Measurements from ENCODE around the gene ZNF443. TPM values are rescaled to one million over a fixed set of nuclear protein-coding genes. Genes with fewer than 3 reads are reported as not detected.
"Not testable (repeated sequence)": the region's sequence is repeated elsewhere in the genome, so short reads cannot be mapped to it uniquely, and the experiment has no call there.

Gene ZNF443
- total RNA-seq, 1 experiment from 2014 or later, result 5.2 TPM

- CTCF ChIA-PET, result no interaction called here
- Histone ChIP-seq H3K9me3 (ENCODE audit: low read depth, low read length, poor library complexity, severe bottlenecking) (peaks cover 6% of the 10 kb centered on the region), H3K4me1 (ENCODE audit: insufficient read depth, low read length, poor library complexity, severe bottlenecking) (no peaks in the 10 kb centered on the region), H3K4me3 (ENCODE audit: low read depth, low read length, poor library complexity, severe bottlenecking) (no peak overlapping the region), H3K27ac (ENCODE audit: low read depth, low read length, poor library complexity, severe bottlenecking) (no peak overlapping the region), H3K36me3 (ENCODE audit: insufficient read depth, low read length, poor library complexity, severe bottlenecking) (no peaks in the 10 kb centered on the region), H3K27me3 (replicated peaks; ENCODE audit: insufficient read depth, low read depth, low read length, poor library complexity) (no peaks in the 10 kb centered on the region)
- TF ChIP-seq, protein P1, sequence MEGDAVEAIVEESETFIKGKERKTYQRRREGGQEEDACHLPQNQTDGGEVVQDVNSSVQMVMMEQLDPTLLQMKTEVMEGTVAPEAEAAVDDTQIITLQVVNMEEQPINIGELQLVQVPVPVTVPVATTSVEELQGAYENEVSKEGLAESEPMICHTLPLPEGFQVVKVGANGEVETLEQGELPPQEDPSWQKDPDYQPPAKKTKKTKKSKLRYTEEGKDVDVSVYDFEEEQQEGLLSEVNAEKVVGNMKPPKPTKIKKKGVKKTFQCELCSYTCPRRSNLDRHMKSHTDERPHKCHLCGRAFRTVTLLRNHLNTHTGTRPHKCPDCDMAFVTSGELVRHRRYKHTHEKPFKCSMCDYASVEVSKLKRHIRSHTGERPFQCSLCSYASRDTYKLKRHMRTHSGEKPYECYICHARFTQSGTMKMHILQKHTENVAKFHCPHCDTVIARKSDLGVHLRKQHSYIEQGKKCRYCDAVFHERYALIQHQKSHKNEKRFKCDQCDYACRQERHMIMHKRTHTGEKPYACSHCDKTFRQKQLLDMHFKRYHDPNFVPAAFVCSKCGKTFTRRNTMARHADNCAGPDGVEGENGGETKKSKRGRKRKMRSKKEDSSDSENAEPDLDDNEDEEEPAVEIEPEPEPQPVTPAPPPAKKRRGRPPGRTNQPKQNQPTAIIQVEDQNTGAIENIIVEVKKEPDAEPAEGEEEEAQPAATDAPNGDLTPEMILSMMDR (conservative IDR thresholded peaks at IDR 0.05; ENCODE audit: low read depth, low read length), result no peak
- TF ChIP-seq EZH2 (IDR thresholded peaks at IDR 0.05; ENCODE audit: borderline replicate concordance, low read depth, low read length, poor library complexity, severe bottlenecking), result no peak
- POLR2A ChIA-PET (ENCODE audit: low non-redundant PET), result no interaction called here
- intact Hi-C loops (cut with micrococcal nuclease; ENCODE audit: unreplicated experiment), result no loop called here
- DNase-seq (ENCODE audit: low spot score), result no peak
- BruUV-seq (replicated peaks), result no TSS peak
These were observed 15.5 kb downstream of the ZNF443 start for GRCh38 chr19:12425236-12425887.

- H3K27me3 ChIP-seq (replicated peaks; ENCODE audit: insufficient read depth, low read depth, low read length, poor library complexity); H3K9me3 ChIP-seq (ENCODE audit: low read depth, low read length, poor library complexity, severe bottlenecking); H3K27ac ChIP-seq (ENCODE audit: low read depth, low read length, poor library complexity, severe bottlenecking); CTCF ChIA-PET; BruUV-seq (replicated peaks); H3K4me1 ChIP-seq (ENCODE audit: insufficient read depth, low read length, poor library complexity, severe bottlenecking); POLR2A ChIA-PET (ENCODE audit: low non-redundant PET); H3K36me3 ChIP-seq (ENCODE audit: insufficient read depth, low read length, poor library complexity, severe bottlenecking); H3K4me3 ChIP-seq (ENCODE audit: low read depth, low read length, poor library complexity, severe bottlenecking); DNase-seq (ENCODE audit: low spot score); intact Hi-C loops (cut with micrococcal nuclease; ENCODE audit: unreplicated experiment): not testable (repeated sequence)
These were observed 23.5 kb downstream of the ZNF443 start for GRCh38 chr19:12417273-12417672.

DNA sequence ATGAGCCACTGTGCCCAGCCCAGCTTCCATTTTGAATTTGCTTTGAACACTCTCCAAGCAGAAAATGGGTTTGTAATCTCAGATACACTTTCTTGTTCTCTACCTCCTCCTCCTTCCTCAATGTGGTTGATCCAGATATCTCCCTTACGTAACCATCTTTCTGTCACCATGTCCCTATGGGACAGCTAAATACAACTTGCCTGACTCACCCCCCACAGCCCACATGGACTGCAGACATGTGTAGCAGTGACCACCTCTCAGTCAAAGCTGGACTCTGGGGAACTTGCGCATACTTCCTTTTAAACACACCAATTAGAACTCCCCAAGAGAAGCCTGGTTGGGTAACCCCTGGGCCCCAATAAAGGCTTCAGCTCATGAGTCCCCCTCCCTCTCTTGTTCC, 28.9 kb downstream of the ZNF443 start:
- Histone ChIP-seq H3K9me3 (ENCODE audit: low read depth, low read length, poor library complexity, severe bottlenecking) (no peaks in the 10 kb centered on the region), H3K27ac (ENCODE audit: low read depth, low read length, poor library complexity, severe bottlenecking) (no peak overlapping the region), H3K27me3 (replicated peaks; ENCODE audit: insufficient read depth, low read depth, low read length, poor library complexity) (no peaks in the 10 kb centered on the region), H3K4me3 (ENCODE audit: low read depth, low read length, poor library complexity, severe bottlenecking) (no peak overlapping the region), H3K36me3 (ENCODE audit: insufficient read depth, low read length, poor library complexity, severe bottlenecking) (no peaks in the 10 kb centered on the region), H3K4me1 (ENCODE audit: insufficient read depth, low read length, poor library complexity, severe bottlenecking) (no peaks in the 10 kb centered on the region)
- ChIA-PET CTCF (no interaction called here), POLR2A (ENCODE audit: low non-redundant PET) (no interaction called here)
- no peak for TF ChIP-seq EZH2 (IDR thresholded peaks at IDR 0.05; ENCODE audit: borderline replicate concordance, low read depth, low read length, poor library complexity, severe bottlenecking)
- TF ChIP-seq, protein P1 (conservative IDR thresholded peaks at IDR 0.05; ENCODE audit: low read depth, low read length), result no peak
- BruUV-seq (replicated peaks), result no TSS peak
- DNase-seq (ENCODE audit: low spot score), result no peak
- intact Hi-C loops (cut with micrococcal nuclease; ENCODE audit: unreplicated experiment), result no loop called here
